IgD-negative memory B cell (primary cell): ENCODE results near the gene KRT2. TPM values are rescaled to one million over a fixed set of nuclear protein-coding genes. Genes with fewer than 3 reads are reported as not detected.

ENCODE experiments used
- H3K27ac Mint-ChIP-seq, 3 donors: one replicate each; pipeline ENCODE4 v1.8.0; 2020 to 2022; ENCODE audit warnings: mild to moderate bottlenecking in 3 of 3, mixed read lengths in 3 of 3, moderate library complexity in 1 of 3
- H3K27me3 Mint-ChIP-seq: one replicate; pipeline ENCODE4 v1.8.0; 2021; ENCODE audit warnings: mixed read lengths
- H3K36me3 Mint-ChIP-seq: one replicate; pipeline ENCODE4 v1.8.0; 2020; ENCODE audit warnings: mild to moderate bottlenecking, mixed read lengths
- H3K4me1 Mint-ChIP-seq, 3 donors: one replicate each; pipeline ENCODE4 v1.8.0; 2020 to 2022; ENCODE audit warnings: mixed read lengths in 3 of 3, mild to moderate bottlenecking in 1 of 3
- H3K4me3 Mint-ChIP-seq, 4 donors: one replicate each; pipeline ENCODE4 v1.8.0; 2020 to 2022; ENCODE audit warnings: mild to moderate bottlenecking in 4 of 4, mixed read lengths in 4 of 4, moderate library complexity in 3 of 4
- H3K9me3 Mint-ChIP-seq, 3 donors: one replicate each; pipeline ENCODE4 v1.8.0; 2020 to 2021; ENCODE audit warnings: mixed read lengths in 3 of 3, mild to moderate bottlenecking in 1 of 3
- polyA plus RNA-seq: library from polyadenylated mRNA; unstranded; fragments of 300-500 nt; fragmentation: Illumina TruSeq; gene quantifications from one replicate; pipeline ENCODE4 v1.2.3, GENCODE V29; 2021

KRT2 gene
- polyA plus RNA-seq, 1 donor from 2014 or later = not detected

DNA sequence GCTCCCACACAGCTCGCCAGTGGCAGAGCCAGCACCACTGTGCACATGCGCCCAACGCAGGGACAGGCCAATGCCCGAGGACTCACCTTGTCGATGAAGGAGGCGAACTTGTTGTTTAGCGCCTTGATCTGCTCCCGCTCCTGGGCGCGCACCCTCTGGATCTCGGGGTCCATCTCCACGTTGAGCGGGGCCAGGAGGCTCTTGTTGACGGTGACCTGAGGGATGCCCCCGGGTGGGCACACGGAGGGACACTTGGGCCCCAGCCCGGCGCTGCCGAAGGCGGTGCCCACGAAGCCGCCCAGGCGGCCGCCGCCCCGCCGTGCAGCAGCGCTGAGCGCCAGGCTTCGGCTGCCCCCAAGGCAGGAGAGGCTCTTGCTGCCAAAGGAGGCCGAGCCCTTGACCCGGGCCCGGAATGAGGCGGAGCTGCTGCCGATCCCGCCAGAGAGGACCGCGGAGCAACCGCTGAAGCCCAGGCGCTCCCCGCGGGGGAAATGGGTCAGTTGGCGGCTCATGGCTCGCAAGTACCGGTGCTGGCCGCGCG, 51.0 kb downstream of the KRT2 start, which contains the start of gene KRT72:
Gene KRT72, minus strand, starts transcription at position 523 of the 541 bp plus-strand sequence. Its CDS starts 11 bp downstream, at position 512.
- Mint-ChIP-seq H3K27me3 (peaks cover 21% of the 10 kb centered on the region), H3K27ac (no peak within 1 kb of the TSS), H3K4me1 (peaks cover 0 to 2% (median 0%) of the 10 kb centered on the region in 3 donors), H3K36me3 (no peaks in the 10 kb centered on the region), H3K4me3 (no peak within 1 kb of the TSS), H3K9me3 (peaks cover 0 to 2% (median 0%) of the 10 kb centered on the region in 3 donors)

DNA sequence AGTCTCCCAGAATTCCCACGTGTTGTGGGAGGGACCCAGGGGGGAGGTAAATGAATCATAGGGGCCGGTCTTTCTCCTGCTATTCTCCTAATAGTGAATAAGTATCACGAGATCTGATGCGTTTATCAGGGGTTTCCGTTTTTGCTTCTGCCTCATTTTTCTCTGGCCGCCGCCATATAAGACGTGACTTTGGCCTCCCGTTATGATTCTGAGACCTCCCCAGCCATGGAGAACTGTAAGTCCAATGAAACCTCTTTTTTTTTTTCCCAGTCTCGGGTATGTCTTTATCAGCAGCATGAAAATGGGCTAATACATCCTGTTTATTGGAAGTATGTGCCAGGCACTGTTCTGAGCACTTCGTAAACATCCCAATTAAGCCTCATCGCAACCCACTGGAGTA, 51.5 kb downstream of the KRT2 start:
- peaks cover 21% of the 10 kb centered on the region for H3K27me3 Mint-ChIP-seq
- no peak overlapping the region for H3K27ac Mint-ChIP-seq
- H3K4me3 Mint-ChIP-seq = no peak overlapping the region
- peaks cover 0 to 2% (median 0%) of the 10 kb centered on the region in 3 donors for H3K4me1 Mint-ChIP-seq
- H3K36me3 Mint-ChIP-seq = no peaks in the 10 kb centered on the region
- peaks cover 0 to 2% (median 0%) of the 10 kb centered on the region in 3 donors for H3K9me3 Mint-ChIP-seq

DNA sequence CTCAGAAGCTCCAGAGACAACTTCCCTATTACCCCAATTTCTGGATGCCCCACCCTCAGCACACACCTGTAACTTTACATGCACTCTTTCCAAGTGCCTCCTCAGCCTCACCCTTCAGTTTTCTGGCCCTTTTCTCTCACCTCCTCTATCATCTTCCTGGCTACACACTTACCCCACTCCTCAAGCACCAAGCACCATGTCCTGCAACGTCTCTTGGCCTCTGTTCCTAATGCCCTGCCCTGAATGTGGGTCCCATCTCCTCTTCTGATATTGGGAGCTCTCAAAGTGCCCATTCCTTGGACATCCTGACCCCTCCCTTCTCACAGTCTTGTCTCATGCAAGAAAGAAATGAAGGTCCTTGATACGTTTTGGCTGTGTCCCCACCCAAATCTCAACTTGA, 51.9 kb downstream of the KRT2 start:
- Mint-ChIP-seq H3K27me3 (peaks cover 21% of the 10 kb centered on the region), H3K27ac (no peak overlapping the region), H3K4me3 (no peak overlapping the region), H3K9me3 (peaks cover 0 to 2% (median 0%) of the 10 kb centered on the region in 3 donors), H3K4me1 (peaks cover 0 to 2% (median 0%) of the 10 kb centered on the region in 3 donors), H3K36me3 (no peaks in the 10 kb centered on the region)

DNA sequence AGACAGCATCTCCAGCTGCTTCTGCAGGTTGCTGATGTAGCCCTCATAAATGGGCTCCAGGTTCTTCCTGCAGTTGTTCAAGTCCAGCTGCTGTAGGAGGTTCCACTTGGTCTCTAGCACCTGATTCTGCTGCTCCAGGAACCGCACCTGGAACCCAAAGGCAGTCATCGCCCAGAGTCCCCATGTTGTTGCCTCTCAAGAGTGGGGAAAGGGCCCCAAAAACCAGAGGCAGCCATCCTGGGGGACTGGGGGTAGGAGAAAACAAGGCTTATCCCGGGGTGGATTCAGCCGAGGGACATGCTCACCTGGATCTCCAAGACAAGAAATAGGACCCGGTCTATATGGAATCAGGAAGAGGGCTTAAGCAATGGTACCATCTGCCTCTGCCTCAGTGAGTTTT, 53.0 kb downstream of the KRT2 start:
- Mint-ChIP-seq H3K4me1 (peaks cover 0 to 2% (median 0%) of the 10 kb centered on the region in 3 donors), H3K36me3 (no peaks in the 10 kb centered on the region), H3K4me3 (no peak overlapping the region), H3K27ac (no peak overlapping the region), H3K9me3 (peaks cover 0 to 5% (median 0%) of the 10 kb centered on the region in 3 donors), H3K27me3 (peaks cover 24% of the 10 kb centered on the region)

Other genes starting within 250 kb of the KRT2 start
- not detected for gene KRT82, start 245.9 kb downstream of the KRT2 start, polyA plus RNA-seq
- gene KRT75, start 217.8 kb downstream of the KRT2 start, polyA plus RNA-seq = not detected
- gene KRT6B, start 200.1 kb downstream of the KRT2 start, polyA plus RNA-seq = not detected
- not detected for gene KRT6C, start 178.4 kb downstream of the KRT2 start, polyA plus RNA-seq
- gene KRT6A, start 159.0 kb downstream of the KRT2 start, polyA plus RNA-seq = not detected
- not detected for gene KRT5, start 131.8 kb downstream of the KRT2 start, polyA plus RNA-seq
- not detected for gene KRT71, start 99.1 kb downstream of the KRT2 start, polyA plus RNA-seq
- not detected for gene KRT74, start 78.4 kb downstream of the KRT2 start, polyA plus RNA-seq
- gene KRT72, start 50.7 kb downstream of the KRT2 start, polyA plus RNA-seq = not detected
- gene KRT73, start 33.7 kb downstream of the KRT2 start, polyA plus RNA-seq = not detected
- gene KRT1, start 28.2 kb upstream of the KRT2 start, polyA plus RNA-seq = 0.25 TPM
- not detected for gene KRT77, start 51.3 kb upstream of the KRT2 start, polyA plus RNA-seq
- gene KRT76, start 125.1 kb upstream of the KRT2 start, polyA plus RNA-seq = not detected
- not detected for gene KRT3, start 143.9 kb upstream of the KRT2 start, polyA plus RNA-seq
- gene KRT4, start 161.9 kb upstream of the KRT2 start, polyA plus RNA-seq = not detected
- gene KRT79, start 182.1 kb upstream of the KRT2 start, polyA plus RNA-seq = not detected
- not detected for gene KRT78, start 196.8 kb upstream of the KRT2 start, polyA plus RNA-seq